ENCODE data around the gene LHFPL4. TPM values are rescaled to one million over a fixed set of nuclear protein-coding genes. Genes with fewer than 3 reads are reported as not detected.

Gene LHFPL4
- total RNA-seq, 1 experiment from 2014 or later = not detected

- in situ Hi-C loops (cut with HindIII; ENCODE audit: low sequenced_read_pairs) = no loop called here
Measured at GRCh38 chr3:9549600-9549999, 4.0 kb downstream of the LHFPL4 start.

GRCh38 chr3:9548991-9549390, 4.6 kb downstream of the LHFPL4 start:
- in situ Hi-C loops (cut with HindIII; ENCODE audit: low sequenced_read_pairs) = no loop called here
- DNase-seq (ENCODE audit: low spot score) = no peak

More at GRCh38 chr3:9549600-9549999, 4.0 kb downstream of the LHFPL4 start:
- no peak for DNase-seq (ENCODE audit: low spot score)

- DNase-seq (ENCODE audit: low spot score) = no peak
- in situ Hi-C loops (cut with HindIII; ENCODE audit: low sequenced_read_pairs) = no loop called here
Measured at GRCh38 chr3:9542182-9542581, 11.4 kb downstream of the LHFPL4 start.

GRCh38 chr3:9536212-9536611, 17.4 kb downstream of the LHFPL4 start:
- in situ Hi-C loops (cut with HindIII; ENCODE audit: low sequenced_read_pairs) = no loop called here
- no peak for DNase-seq (ENCODE audit: low spot score)

GRCh38 chr3:9534429-9534828, 19.2 kb downstream of the LHFPL4 start:
- in situ Hi-C loops (cut with HindIII; ENCODE audit: low sequenced_read_pairs) = no loop called here

GRCh38 chr3:9525078-9525477, 28.5 kb downstream of the LHFPL4 start:
- in situ Hi-C loops (cut with HindIII; ENCODE audit: low sequenced_read_pairs) = no loop called here
- DNase-seq (ENCODE audit: low spot score) = no peak

More at GRCh38 chr3:9534429-9534828, 19.2 kb downstream of the LHFPL4 start:
- DNase-seq (ENCODE audit: low spot score) = no peak

DNA sequence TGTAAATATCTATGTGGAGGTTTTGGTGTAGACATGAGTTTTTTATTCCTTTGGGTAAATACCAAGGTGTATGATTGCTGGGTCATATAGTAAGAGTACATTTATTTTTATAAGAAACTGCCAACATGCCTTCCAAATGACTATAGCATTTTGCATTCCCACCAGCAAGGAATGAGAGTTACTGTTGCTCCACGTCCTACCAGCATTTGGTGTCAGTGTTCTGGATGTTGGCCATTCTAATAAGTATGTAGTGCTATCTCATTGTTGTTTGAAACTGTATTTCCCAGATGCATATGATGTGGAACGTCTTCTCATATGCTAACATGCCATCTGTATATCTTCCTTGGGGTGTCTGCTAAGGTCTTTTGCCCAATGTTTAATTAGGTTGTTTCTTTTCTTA, 38.7 kb downstream of the LHFPL4 start:
- in situ Hi-C loops (cut with HindIII; ENCODE audit: low sequenced_read_pairs) = no loop called here
- DNase-seq (ENCODE audit: low spot score) = no peak

DNA sequence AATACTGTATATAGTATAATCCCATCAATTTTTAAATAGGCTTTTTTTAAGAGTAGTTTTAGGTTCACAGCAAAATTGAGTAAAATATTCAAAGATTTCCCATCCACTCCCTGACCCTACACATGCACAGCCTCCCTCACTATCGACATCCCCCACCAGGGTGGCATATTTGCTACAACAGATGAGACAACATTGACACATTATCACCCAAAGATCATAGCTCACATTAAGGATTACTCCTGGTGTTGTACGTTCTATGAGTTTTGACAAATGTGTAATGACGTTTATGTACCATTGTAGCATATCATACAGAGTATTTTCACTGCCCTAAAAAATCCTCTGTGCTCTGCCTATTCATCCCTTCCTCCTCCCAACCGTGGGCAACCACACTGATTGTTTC, 39.3 kb downstream of the LHFPL4 start:
- DNase-seq (ENCODE audit: low spot score) = no peak
- in situ Hi-C loops (cut with HindIII; ENCODE audit: low sequenced_read_pairs) = no loop called here

- no peak for DNase-seq (ENCODE audit: low spot score)
- in situ Hi-C loops (cut with HindIII; ENCODE audit: low sequenced_read_pairs) = no loop called here
Measured at GRCh38 chr3:9512456-9513045, 41.1 kb downstream of the LHFPL4 start.

DNA sequence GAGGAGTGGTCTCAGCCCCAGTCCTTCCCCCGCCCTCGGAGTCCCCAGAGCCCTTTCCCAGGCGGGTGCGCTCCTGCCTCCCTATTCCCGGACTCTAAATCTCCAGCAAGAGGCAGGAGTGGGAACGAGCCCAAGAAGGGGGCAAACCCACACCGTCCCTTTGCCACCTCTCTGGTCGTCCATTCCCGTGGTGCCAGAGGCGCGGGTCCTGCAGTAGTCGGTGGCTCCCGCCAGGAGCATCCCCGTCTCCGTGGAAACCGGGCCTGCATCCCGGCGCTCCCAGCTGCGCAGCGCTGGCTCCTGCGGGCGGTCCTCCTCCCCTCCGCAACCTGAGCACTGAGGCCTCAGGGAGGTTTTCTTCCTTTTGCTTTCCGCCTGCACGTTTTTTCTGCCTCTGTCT, 44.8 kb downstream of the LHFPL4 start:
- in situ Hi-C loops (cut with HindIII; ENCODE audit: low sequenced_read_pairs) = no loop called here
- DNase-seq (ENCODE audit: low spot score) = peak; percentile 25

- in situ Hi-C loops (cut with HindIII; ENCODE audit: low sequenced_read_pairs) = no loop called here
- DNase-seq (ENCODE audit: low spot score) = no peak
Measured at GRCh38 chr3:9507586-9508578, 45.7 kb downstream of the LHFPL4 start.

DNA sequence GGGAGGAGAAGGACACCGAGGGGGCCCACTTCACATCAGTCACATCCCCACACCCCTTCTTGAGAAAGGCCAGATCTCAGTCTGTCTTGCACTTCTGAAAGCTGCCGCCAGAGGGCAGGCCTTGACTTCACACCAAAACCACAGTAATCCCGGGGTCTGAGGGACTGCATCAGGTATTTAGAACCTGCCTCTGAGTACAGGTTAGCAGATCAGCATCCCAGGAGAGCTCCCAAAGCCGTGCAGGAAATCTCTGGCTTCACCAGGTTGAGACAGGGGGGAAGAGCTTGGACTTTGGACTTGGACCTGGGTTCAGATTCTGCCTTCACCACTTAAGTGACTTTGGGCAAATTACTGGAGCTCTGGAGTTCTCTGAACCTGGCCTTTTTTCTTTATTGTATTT, 50.3 kb downstream of the LHFPL4 start:
- peak; percentile 80 for DNase-seq (ENCODE audit: low spot score)
- in situ Hi-C loops (cut with HindIII; ENCODE audit: low sequenced_read_pairs) = no loop called here

DNA sequence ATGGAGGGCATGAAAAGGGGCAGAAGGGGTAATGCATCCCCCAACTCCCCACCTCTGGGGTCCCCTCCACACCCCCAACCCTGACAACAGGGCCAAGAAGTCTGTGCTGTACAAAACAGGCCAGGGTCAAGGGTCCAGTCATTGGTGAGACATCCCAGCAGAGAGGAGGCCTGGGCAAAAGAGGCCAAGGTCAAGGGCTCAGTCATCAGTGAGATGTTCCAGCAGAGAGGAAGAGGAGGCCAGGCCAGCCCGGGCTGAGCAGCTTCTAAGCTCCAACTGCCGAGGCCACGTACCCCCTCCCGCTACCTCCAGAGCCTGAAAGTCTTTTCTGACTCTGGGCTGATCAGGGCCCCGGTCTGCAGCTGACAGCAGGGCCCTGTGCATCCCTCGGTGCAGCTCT, 52.4 kb downstream of the LHFPL4 start:
- no peak for DNase-seq (ENCODE audit: low spot score)
- in situ Hi-C loops (cut with HindIII; ENCODE audit: low sequenced_read_pairs) = no loop called here

DNA sequence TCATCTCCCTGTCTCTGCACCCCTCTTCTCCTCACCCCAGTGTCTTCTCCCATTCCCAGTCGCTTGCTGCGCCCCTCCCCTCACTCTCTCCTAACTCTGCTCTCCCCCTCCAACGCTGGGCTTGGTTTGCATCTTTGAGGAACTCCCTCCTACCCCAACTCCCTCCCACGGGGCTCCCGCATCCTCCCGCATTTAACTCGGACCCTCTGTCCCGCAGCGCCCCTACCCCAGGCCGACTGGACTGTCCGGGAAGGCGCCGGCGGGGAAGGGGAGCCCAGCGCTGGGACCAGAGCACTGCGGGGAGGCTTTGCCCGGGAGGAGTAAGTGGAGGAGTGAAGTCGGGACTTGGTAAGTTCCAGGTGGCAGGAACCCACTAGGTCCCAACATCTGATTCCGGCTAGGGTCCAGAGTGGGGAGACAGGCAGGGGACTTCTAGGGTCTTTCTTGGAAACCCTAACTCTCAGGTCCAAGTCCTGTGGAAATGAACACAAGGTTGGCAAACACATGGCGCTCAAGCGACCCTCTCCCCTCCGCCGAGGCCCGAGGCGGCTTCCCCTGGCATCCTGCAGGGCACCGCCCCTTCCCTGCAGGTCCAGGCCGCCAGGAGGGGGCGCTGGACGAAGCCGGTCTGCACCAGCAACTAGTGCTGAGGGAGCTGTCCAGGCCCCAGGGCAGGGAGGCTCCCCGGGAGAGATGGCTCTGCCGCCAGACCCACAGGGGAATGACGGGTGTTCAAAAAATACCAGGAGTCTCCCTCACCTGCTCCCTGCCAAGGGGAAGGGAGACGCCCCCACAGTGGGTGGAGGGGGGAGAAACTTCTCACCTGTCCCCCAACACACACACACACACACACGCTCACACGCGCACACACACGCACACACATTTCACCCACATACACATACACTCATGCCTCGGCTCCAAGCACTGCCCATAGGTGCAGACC, 53.2 kb downstream of the LHFPL4 start:
- in situ Hi-C loops (cut with HindIII; ENCODE audit: low sequenced_read_pairs) = no loop called here
- DNase-seq (ENCODE audit: low spot score) = peak; percentile 14

GRCh38 chr3:9499455-9500107, 54.0 kb downstream of the LHFPL4 start:
- in situ Hi-C loops (cut with HindIII; ENCODE audit: low sequenced_read_pairs) = no loop called here
- no peak for DNase-seq (ENCODE audit: low spot score)

- no peak for DNase-seq (ENCODE audit: low spot score)
- in situ Hi-C loops (cut with HindIII; ENCODE audit: low sequenced_read_pairs) = no loop called here
Measured at GRCh38 chr3:9498781-9499180, 54.8 kb downstream of the LHFPL4 start.

GRCh38 chr3:9497821-9498565, 55.6 kb downstream of the LHFPL4 start:
- in situ Hi-C loops (cut with HindIII; ENCODE audit: low sequenced_read_pairs) = no loop called here
- no peak for DNase-seq (ENCODE audit: low spot score)

GRCh38 chr3:9496893-9497292, 56.7 kb downstream of the LHFPL4 start:
- in situ Hi-C loops (cut with HindIII; ENCODE audit: low sequenced_read_pairs) = no loop called here
- DNase-seq (ENCODE audit: low spot score) = no peak
